Lower leg skin (tissue), 3 donors: Measurements from ENCODE around the gene C9orf85.

Source experiments
- POLR2A ChIP-seq, 2 donors: fragments of 450-650 bp; IDR thresholded peaks; one replicate each; pipeline ENCODE4 v1.6.1; 2016 to 2017; ENCODE audit warnings: antibody characterized with exemption in 2 of 2, mild to moderate bottlenecking in 1 of 2, moderate library complexity in 1 of 2
- TF ChIP-seq, protein P1 (sequence below), 3 donors: fragments of 450-650 bp; IDR thresholded peaks; one replicate each; pipeline ENCODE4 v1.5.1; 2016; ENCODE audit warnings: antibody characterized with exemption in 3 of 3, mild to moderate bottlenecking in 3 of 3, moderate library complexity in 2 of 3

GRCh38 chr9:71990466-71990865 lies 79.0 kb downstream of the C9orf85 start:
- no peak for TF ChIP-seq POLR2A (IDR thresholded peaks at IDR 0.05)
- TF ChIP-seq, protein P1, sequence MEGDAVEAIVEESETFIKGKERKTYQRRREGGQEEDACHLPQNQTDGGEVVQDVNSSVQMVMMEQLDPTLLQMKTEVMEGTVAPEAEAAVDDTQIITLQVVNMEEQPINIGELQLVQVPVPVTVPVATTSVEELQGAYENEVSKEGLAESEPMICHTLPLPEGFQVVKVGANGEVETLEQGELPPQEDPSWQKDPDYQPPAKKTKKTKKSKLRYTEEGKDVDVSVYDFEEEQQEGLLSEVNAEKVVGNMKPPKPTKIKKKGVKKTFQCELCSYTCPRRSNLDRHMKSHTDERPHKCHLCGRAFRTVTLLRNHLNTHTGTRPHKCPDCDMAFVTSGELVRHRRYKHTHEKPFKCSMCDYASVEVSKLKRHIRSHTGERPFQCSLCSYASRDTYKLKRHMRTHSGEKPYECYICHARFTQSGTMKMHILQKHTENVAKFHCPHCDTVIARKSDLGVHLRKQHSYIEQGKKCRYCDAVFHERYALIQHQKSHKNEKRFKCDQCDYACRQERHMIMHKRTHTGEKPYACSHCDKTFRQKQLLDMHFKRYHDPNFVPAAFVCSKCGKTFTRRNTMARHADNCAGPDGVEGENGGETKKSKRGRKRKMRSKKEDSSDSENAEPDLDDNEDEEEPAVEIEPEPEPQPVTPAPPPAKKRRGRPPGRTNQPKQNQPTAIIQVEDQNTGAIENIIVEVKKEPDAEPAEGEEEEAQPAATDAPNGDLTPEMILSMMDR (IDR thresholded peaks at IDR 0.05), result no peak
